Measurements from ENCODE around the gene MYOZ2. TPM values are rescaled to one million over a fixed set of nuclear protein-coding genes. Genes with fewer than 3 reads are reported as not detected.
A peak's percentile ranks its signal among the peaks of the same experiment; 100 is the strongest.

The MYOZ2 gene
- total RNA-seq = not detected in 2 replicates

DNA sequence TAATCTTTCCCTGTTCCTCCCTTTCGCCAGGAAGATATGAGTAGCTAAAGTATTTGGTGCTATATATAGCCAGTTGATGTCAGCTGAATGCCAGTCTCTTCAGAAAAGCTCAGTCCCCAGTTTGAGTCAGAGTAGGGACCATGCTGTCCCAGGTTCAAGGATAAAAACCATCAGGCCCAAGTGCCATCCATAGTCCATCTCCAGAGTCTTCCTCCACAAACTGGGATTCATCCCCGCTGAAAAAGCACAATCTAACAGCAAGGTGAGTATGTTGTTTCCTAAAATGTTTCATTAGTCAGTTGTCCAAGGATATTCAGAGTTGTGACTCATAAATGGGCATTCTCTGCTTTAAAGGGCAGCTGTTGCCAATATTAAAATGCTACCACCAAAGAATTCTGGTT is at the start of gene MYOZ2:
TSS of gene MYOZ2 (plus strand) at position 112 of the 401 bp plus-strand sequence. CDS start 694 bp downstream, outside the sequence.
- H3K4me3 ChIP-seq (ENCODE audit: low read depth, low read length) = no peak within 1 kb of the TSS
- DNase-seq (ENCODE audit: low read depth) = no peak
- no peaks in the 10 kb centered on the region for H3K27me3 ChIP-seq (ENCODE audit: control insufficient read depth, insufficient read depth, low read length)
- TF ChIP-seq, protein P1, sequence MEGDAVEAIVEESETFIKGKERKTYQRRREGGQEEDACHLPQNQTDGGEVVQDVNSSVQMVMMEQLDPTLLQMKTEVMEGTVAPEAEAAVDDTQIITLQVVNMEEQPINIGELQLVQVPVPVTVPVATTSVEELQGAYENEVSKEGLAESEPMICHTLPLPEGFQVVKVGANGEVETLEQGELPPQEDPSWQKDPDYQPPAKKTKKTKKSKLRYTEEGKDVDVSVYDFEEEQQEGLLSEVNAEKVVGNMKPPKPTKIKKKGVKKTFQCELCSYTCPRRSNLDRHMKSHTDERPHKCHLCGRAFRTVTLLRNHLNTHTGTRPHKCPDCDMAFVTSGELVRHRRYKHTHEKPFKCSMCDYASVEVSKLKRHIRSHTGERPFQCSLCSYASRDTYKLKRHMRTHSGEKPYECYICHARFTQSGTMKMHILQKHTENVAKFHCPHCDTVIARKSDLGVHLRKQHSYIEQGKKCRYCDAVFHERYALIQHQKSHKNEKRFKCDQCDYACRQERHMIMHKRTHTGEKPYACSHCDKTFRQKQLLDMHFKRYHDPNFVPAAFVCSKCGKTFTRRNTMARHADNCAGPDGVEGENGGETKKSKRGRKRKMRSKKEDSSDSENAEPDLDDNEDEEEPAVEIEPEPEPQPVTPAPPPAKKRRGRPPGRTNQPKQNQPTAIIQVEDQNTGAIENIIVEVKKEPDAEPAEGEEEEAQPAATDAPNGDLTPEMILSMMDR (IDR thresholded peaks at IDR 0.05; ENCODE audit: insufficient read depth, low read length, poor library complexity, severe bottlenecking) = no peak
- no peaks in the 10 kb centered on the region for H3K36me3 ChIP-seq (ENCODE audit: control insufficient read depth, insufficient read depth, low read length)

DNA sequence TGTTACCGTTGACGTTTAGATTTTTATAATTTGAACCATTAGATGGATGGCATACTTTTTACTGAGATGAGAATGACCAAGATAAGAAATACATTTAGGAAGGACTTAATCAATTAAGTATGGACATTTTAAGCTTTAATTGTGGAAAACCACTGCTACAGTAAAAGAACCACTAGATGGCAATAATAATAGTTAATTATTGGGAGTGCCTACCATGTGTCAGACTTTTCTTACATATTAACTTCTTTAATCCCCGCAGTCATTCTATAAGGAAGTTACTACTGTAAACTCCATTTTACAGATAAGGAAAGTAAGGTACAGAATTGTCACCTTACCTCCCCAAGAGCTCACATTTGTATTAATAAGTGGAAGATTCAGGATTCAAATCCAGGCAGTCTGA is 48.5 kb upstream of the MYOZ2 start:
- TF ChIP-seq, protein P1 (IDR thresholded peaks at IDR 0.05; ENCODE audit: insufficient read depth, low read length, poor library complexity, severe bottlenecking) = peak; percentile 24

DNA sequence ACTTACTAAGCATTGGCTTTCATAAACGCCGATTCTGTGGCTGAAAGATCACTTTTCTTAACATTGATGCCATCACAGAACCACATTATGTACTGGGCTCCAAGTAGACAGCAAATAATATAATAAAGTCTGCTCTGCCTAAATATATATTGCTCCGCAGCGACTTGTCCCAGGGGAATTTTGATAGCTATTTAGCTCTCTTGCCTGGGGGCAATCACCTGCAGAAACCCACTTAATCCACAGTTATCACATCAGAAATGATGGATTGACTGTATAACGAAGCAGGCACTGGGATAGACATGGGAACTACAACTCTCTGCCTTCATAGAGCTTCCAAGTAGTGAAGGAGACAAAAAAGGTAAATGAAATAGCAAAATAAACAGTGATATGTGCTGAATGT is 48.0 kb upstream of the MYOZ2 start:
- no peak for DNase-seq (ENCODE audit: low read depth)
- Histone ChIP-seq H3K27me3 (ENCODE audit: control insufficient read depth, insufficient read depth, low read length) (no peaks in the 10 kb centered on the region), H3K4me3 (ENCODE audit: low read depth, low read length) (no peak overlapping the region), H3K36me3 (ENCODE audit: control insufficient read depth, insufficient read depth, low read length) (no peaks in the 10 kb centered on the region)
- TF ChIP-seq, protein P1 (IDR thresholded peaks at IDR 0.05; ENCODE audit: insufficient read depth, low read length, poor library complexity, severe bottlenecking) = no peak

More for the DNA sequence above, 48.5 kb upstream of the MYOZ2 start:
- Histone ChIP-seq H3K27me3 (ENCODE audit: control insufficient read depth, insufficient read depth, low read length) (no peaks in the 10 kb centered on the region), H3K4me3 (ENCODE audit: low read depth, low read length) (no peak overlapping the region), H3K36me3 (ENCODE audit: control insufficient read depth, insufficient read depth, low read length) (no peaks in the 10 kb centered on the region)
- no peak for DNase-seq (ENCODE audit: low read depth)

DNA sequence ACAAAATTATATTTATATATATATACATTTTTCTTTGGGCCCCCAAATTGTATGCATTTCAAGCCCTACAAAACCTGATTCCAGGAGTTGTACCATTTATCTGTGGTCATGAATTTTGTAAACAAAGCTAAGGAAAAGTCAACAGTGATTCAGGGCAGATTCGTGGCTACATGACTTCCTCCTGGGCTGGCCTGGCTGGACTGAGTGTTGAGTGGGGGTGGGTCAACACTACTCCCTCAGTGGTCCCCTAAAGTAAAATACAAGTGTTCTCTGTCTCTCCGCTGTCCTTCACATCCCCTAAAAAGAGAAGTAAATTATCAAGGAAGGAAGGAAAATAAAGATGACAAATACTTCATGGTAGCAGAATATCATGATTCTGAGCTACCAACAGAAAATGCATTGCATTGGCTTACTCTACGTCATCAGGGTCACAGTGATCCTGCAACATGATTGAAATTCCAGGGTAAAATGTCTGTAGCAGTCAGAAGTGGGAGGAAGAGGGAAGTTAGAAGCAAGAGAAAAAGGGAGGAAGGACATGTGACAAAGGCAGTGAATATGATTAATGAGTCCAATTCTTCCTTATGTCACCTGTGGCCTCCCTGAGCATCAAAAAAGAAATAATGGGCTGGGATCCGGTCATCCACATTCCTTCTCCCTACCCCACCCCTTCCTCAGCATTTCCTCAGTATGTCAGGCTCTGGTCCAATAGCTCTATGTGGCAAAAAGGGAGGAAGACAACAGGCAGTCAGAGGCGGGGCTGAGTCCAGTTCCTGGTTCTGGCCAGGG is 42.4 kb upstream of the MYOZ2 start:
- TF ChIP-seq, protein P1 (IDR thresholded peaks at IDR 0.05; ENCODE audit: insufficient read depth, low read length, poor library complexity, severe bottlenecking) = no peak
- DNase-seq (ENCODE audit: low read depth) = no peak

DNA sequence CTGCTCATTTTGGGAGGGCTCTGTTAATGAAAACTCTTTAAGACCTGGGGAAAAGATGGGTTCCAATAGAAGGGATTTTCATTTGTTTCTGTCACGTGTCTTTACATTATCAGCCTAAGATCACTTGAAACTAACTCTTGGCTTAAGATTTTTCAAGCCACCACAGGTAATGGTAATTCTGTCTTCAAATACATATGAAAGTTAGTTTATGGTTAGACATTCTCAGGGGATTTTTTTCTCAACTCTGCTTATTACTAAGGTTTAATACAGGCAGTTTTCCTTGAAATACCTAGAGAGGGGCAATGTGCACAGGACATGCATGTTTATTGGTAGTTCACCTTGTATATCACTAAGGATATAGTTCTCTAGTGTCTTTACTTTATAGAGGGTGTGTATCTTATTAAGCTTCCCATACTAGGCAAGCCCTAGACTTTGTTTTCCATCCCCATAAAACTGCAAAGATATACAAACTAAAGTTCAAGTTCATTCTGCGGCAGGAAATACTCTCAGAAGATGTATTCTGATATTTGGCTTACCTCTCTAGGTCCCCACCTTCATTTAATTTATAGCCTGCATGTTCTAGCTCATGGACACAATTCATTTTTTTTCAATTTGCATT is 38.2 kb upstream of the MYOZ2 start:
- Histone ChIP-seq H3K27me3 (ENCODE audit: control insufficient read depth, insufficient read depth, low read length) (no peaks in the 10 kb centered on the region), H3K4me3 (ENCODE audit: low read depth, low read length) (no peak overlapping the region), H3K36me3 (ENCODE audit: control insufficient read depth, insufficient read depth, low read length) (no peaks in the 10 kb centered on the region)
- TF ChIP-seq, protein P1 (IDR thresholded peaks at IDR 0.05; ENCODE audit: insufficient read depth, low read length, poor library complexity, severe bottlenecking) = no peak
- DNase-seq (ENCODE audit: low read depth) = no peak

More for the DNA sequence above, 42.4 kb upstream of the MYOZ2 start:
- H3K36me3 ChIP-seq (ENCODE audit: control insufficient read depth, insufficient read depth, low read length) = no peaks in the 10 kb centered on the region
- H3K4me3 ChIP-seq (ENCODE audit: low read depth, low read length) = no peak overlapping the region
- H3K27me3 ChIP-seq (ENCODE audit: control insufficient read depth, insufficient read depth, low read length) = no peaks in the 10 kb centered on the region
